H1 (cell line): ENCODE measurements around the gene HTRA2. TPM values are rescaled to one million over a fixed set of nuclear protein-coding genes. Genes with fewer than 3 reads are reported as not detected.

ENCODE experiments used
- CTCF ChIA-PET: fragments of 300-600 bp; sonication (Branson Sonifier 250); formaldehyde crosslinking; loops from one replicate; lab custom pipeline; 2021; ENCODE audit not compliant: partially characterized antibody; lab: Charles Lee
- POLR2A ChIA-PET: fragments of 300-600 bp; sonication (Branson Sonifier 250); formaldehyde crosslinking; loops from one replicate; lab custom pipeline; 2021; ENCODE audit warnings: inconsistent platforms; ENCODE audit not compliant: partially characterized antibody; lab: Charles Lee
- DNase-seq, 2 experiments: peaks; one replicate each; pipeline versions ENCODE4 v3.0.0 to v3.0.0-alpha.2; 2010 to 2022; ENCODE audit warnings: low spot score in 2 of 2, low read depth in 1 of 2, mixed read lengths in 1 of 2
- FAIRE-seq: peaks from 2 replicates; lab custom pipeline; 2011; peaks lifted over from hg19 to GRCh38; lab: Jason Lieb, UNC
- H2AFZ ChIP-seq: 2 replicates; pipeline ENCODE4 v1.8.1; 2012; ENCODE audit warnings: low read length, inconsistent platforms
- H2AK5ac ChIP-seq: 2 replicates; pipeline ENCODE4 v1.6.1; 2013; ENCODE audit warnings: low read depth, low read length
- H2BK120ac ChIP-seq: replicated peaks from 2 replicates; pipeline ENCODE3; 2013; ENCODE audit warnings: low read depth, low read length, inconsistent platforms
- H2BK12ac ChIP-seq: 2 replicates; pipeline ENCODE4 v1.6.1; 2013; ENCODE audit warnings: low read depth, low read length
- H2BK15ac ChIP-seq: 2 replicates; pipeline ENCODE4 v1.6.1; 2013; ENCODE audit warnings: low read length
- H2BK20ac ChIP-seq: 2 replicates; pipeline ENCODE4 v1.6.1; 2013; ENCODE audit warnings: low read length
- H2BK5ac ChIP-seq: 2 replicates; pipeline ENCODE4 v1.6.1; 2013; ENCODE audit warnings: low read depth, low read length
- H3K14ac ChIP-seq: 2 replicates; pipeline ENCODE4 v1.6.1; 2013; ENCODE audit warnings: inconsistent platforms; ENCODE audit not compliant: insufficient read length
- H3K18ac ChIP-seq: 2 replicates; pipeline ENCODE4 v1.6.1; 2013; ENCODE audit warnings: low read length; ENCODE audit errors: extremely low read depth
- H3K23ac ChIP-seq: 2 replicates; pipeline ENCODE4 v1.6.1; 2013; ENCODE audit warnings: inconsistent platforms; ENCODE audit not compliant: insufficient read length
- H3K23me2 ChIP-seq: 2 replicates; pipeline ENCODE4 v1.6.1; 2013; ENCODE audit warnings: low read depth, low read length
- H3K27ac ChIP-seq: 2 replicates; pipeline ENCODE4 v1.6.1; 2011; ENCODE audit warnings: low read depth, low read length, inconsistent platforms
- H3K27me3 ChIP-seq, 4 experiments: replicated peaks in 1 of 4; 1 replicate in 1 of 4; 2 replicates in 3 of 4; pipeline versions ENCODE4 v1.6.1 to v1.8.1; 2011 to 2013; ENCODE audit warnings: low read length in 3 of 4, mild to moderate bottlenecking in 3 of 4, inconsistent platforms in 2 of 4, mixed read lengths in 2 of 4, moderate library complexity in 1 of 4; ENCODE audit not compliant: control insufficient read depth in 3 of 4, insufficient read depth in 3 of 4; ENCODE audit errors: extremely low read depth in 1 of 4
- H3K36me3 ChIP-seq, 4 experiments: 2 replicates each; pipeline versions ENCODE4 v1.6.1 to v1.8.1; 2011 to 2013; ENCODE audit warnings: mild to moderate bottlenecking in 4 of 4, low read length in 3 of 4, moderate library complexity in 2 of 4, control low read depth in 1 of 4, inconsistent platforms in 1 of 4; ENCODE audit not compliant: insufficient read depth in 4 of 4, control insufficient read depth in 2 of 4
- H3K4ac ChIP-seq: replicated peaks from 2 replicates; pipeline ENCODE3; 2013; ENCODE audit warnings: low read length, low read depth, mixed read lengths, inconsistent platforms; ENCODE audit not compliant: insufficient read length
- H3K4me1 ChIP-seq, 4 experiments: replicated peaks in 1 of 4; 1 replicate in 1 of 4; 2 replicates in 3 of 4; pipeline versions ENCODE4 v1.6.1 to v1.8.1; 2011 to 2013; ENCODE audit warnings: low read length in 3 of 4, inconsistent platforms in 2 of 4, mixed read lengths in 1 of 4; ENCODE audit not compliant: insufficient read depth in 4 of 4, control insufficient read depth in 3 of 4
- H3K4me2 ChIP-seq, 2 experiments: 2 replicates each; pipeline versions ENCODE4 v1.6.1 to v1.8.1; 2011 to 2013; ENCODE audit warnings: low read depth in 2 of 2, low read length in 2 of 2, control low read depth in 1 of 2, inconsistent platforms in 1 of 2, mild to moderate bottlenecking in 1 of 2; ENCODE audit not compliant: insufficient read depth in 1 of 2
- H3K4me3 ChIP-seq, 4 experiments: fragments of 200-600, 300-600 bp in 1 of 4; sonication (generic), shearing (Covaris generic), sonication (Bioruptor Twin) in 1 of 4; 2 replicates each; pipeline versions ENCODE4 v1.5.1 to v1.8.1; 2011 to 2016; ENCODE audit warnings: low read length in 4 of 4, low read depth in 3 of 4, control low read depth in 2 of 4, inconsistent platforms in 2 of 4, mild to moderate bottlenecking in 2 of 4, mixed read lengths in 1 of 4, moderate library complexity in 1 of 4; ENCODE audit not compliant: insufficient read depth in 2 of 4; ENCODE audit errors: extremely low read depth in 1 of 4
- H3K56ac ChIP-seq: replicated peaks from 2 replicates; pipeline ENCODE3; 2013; ENCODE audit warnings: low read depth, mild to moderate bottlenecking, mixed read lengths, low read length, inconsistent platforms; ENCODE audit not compliant: insufficient read length
- H3K79me1 ChIP-seq: 2 replicates; pipeline ENCODE4 v1.6.1; 2013; ENCODE audit warnings: low read depth, low read length, control low read depth
- H3K79me2 ChIP-seq, 2 experiments: 2 replicates each; pipeline versions ENCODE4 v1.6.1 to v1.8.1; 2012 to 2013; ENCODE audit warnings: low read length in 2 of 2, mild to moderate bottlenecking in 2 of 2, inconsistent platforms in 1 of 2; ENCODE audit not compliant: insufficient read depth in 2 of 2, control insufficient read depth in 1 of 2
- H3K9ac ChIP-seq, 4 experiments: replicated peaks in 1 of 4; 1 replicate in 1 of 4; 2 replicates in 3 of 4; pipeline versions ENCODE4 v1.6.1 to v1.8.1; 2011 to 2013; ENCODE audit warnings: low read depth in 3 of 4, low read length in 3 of 4, control low read depth in 2 of 4, mild to moderate bottlenecking in 2 of 4, moderate library complexity in 2 of 4, inconsistent platforms in 1 of 4; ENCODE audit errors: extremely low read depth in 1 of 4
- H3K9me3 ChIP-seq, 2 experiments: 2 replicates each; pipeline versions ENCODE4 v1.6.1 to v1.8.1; 2012 to 2013; ENCODE audit warnings: mild to moderate bottlenecking in 2 of 2, moderate library complexity in 2 of 2, control low read depth in 1 of 2, inconsistent platforms in 1 of 2, low read depth in 1 of 2, low read length in 1 of 2, mixed read lengths in 1 of 2; ENCODE audit not compliant: insufficient read depth in 2 of 2
- H4K20me1 ChIP-seq, 2 experiments: replicated peaks in 1 of 2; 2 replicates each; pipeline versions ENCODE3 to v1.8.1; 2011 to 2013; ENCODE audit warnings: inconsistent platforms in 2 of 2, low read length in 2 of 2, mild to moderate bottlenecking in 1 of 2; ENCODE audit not compliant: insufficient read depth in 2 of 2, control insufficient read depth in 1 of 2
- H4K5ac ChIP-seq: 2 replicates; pipeline ENCODE4 v1.6.1; 2013; ENCODE audit warnings: low read length, low read depth, mixed read lengths, inconsistent platforms; ENCODE audit not compliant: insufficient read length
- H4K8ac ChIP-seq: 2 replicates; pipeline ENCODE4 v1.8.0; 2013; ENCODE audit warnings: mild to moderate bottlenecking, moderate library complexity, low read length, inconsistent platforms; ENCODE audit not compliant: insufficient read depth; ENCODE audit errors: extremely low read depth
- H4K91ac ChIP-seq: replicated peaks from 2 replicates; pipeline ENCODE3; 2013; ENCODE audit warnings: low read length, mixed read lengths, inconsistent platforms; ENCODE audit not compliant: insufficient read length
- ASH2L ChIP-seq: fragments of 200-600, 300-600 bp; sonication (generic); IDR thresholded peaks from one replicate; pipeline ENCODE4 v1.7.1; 2017; ENCODE audit warnings: low read length
- CTCF ChIP-seq, 3 experiments: IDR thresholded peaks; 1 replicate in 2 of 3; 2 replicates in 1 of 3; pipeline versions ENCODE4 v1.5.1 to v1.6.1; 2011; ENCODE audit warnings: low read length in 3 of 3, mild to moderate bottlenecking in 3 of 3, inconsistent platforms in 2 of 3, low read depth in 1 of 3, moderate library complexity in 1 of 3; ENCODE audit not compliant: insufficient read depth in 1 of 3; ENCODE audit errors: control extremely low read depth in 1 of 3
- FOSL1 ChIP-seq: IDR thresholded peaks from 2 replicates; pipeline ENCODE4 v1.6.1; 2011; ENCODE audit warnings: mild to moderate bottlenecking, low read depth, low read length, moderate library complexity; ENCODE audit not compliant: insufficient read depth
- KDM5A ChIP-seq: fragments of 200-600 bp; IDR thresholded peaks from 2 replicates; pipeline ENCODE4 v1.7.1; 2012; ENCODE audit warnings: mild to moderate bottlenecking, low read length, inconsistent platforms, mixed read lengths
- MAFK ChIP-seq: IDR thresholded peaks from 2 replicates; pipeline ENCODE4 v1.6.1; 2012; ENCODE audit warnings: low read depth, mild to moderate bottlenecking, improper control_type of control experiment, low read length
- RBBP5 ChIP-seq: IDR thresholded peaks from 2 replicates; pipeline ENCODE4 v1.7.1; 2012; ENCODE audit warnings: low read depth, mild to moderate bottlenecking, inconsistent platforms, low read length, moderate library complexity, borderline replicate concordance
- SIRT6 ChIP-seq: IDR thresholded peaks from one replicate; pipeline ENCODE4 v1.7.1; 2012; ENCODE audit warnings: low read length, inconsistent platforms
- SRF ChIP-seq: IDR thresholded peaks from 2 replicates; pipeline ENCODE4 v1.6.1; 2011; ENCODE audit warnings: mild to moderate bottlenecking, low read depth, low read length, moderate library complexity
- TAF7 ChIP-seq: optimal IDR thresholded peaks from 2 replicates; pipeline ENCODE3; 2011; ENCODE audit warnings: low read depth, mild to moderate bottlenecking, inconsistent platforms, low read length, moderate library complexity, borderline replicate concordance
- YY1 ChIP-seq: IDR thresholded peaks from 2 replicates; pipeline ENCODE4 v1.6.1; 2011; ENCODE audit warnings: low read depth, mild to moderate bottlenecking, low read length
- ZNF274 ChIP-seq: IDR thresholded peaks from 2 replicates; pipeline ENCODE4 v1.7.0; 2012; ENCODE audit warnings: low read length, borderline replicate concordance; ENCODE audit errors: extremely low read depth
- WGBS, 2 experiments: shearing (Covaris generic) in 1 of 2; methylation state at CpG; one replicate each; pipeline versions ENCODE4 v1.1.6 to v1.1.7; 2013 to 2015; ENCODE audit warnings: low lambda C conversion rate in 2 of 2, mixed read lengths in 2 of 2, inconsistent platforms in 1 of 2, low coverage in 1 of 2, missing lambda C conversion rate in 1 of 2; ENCODE audit not compliant: insufficient replicate concordance in 2 of 2, insufficient coverage in 1 of 2, insufficient read length in 1 of 2; ENCODE audit errors: extremely low coverage in 1 of 2, missing lambda C conversion rate in 1 of 2; 5-methylcytosine and 5-hydroxymethylcytosine counted together
- polyA plus RNA-seq, 7 experiments: library from polyadenylated mRNA; depleted of rRNA in 3 of 7; stranded (reverse) in 5 of 7; unstranded in 2 of 7; fragments of >200 nt in 5 of 7; fragments of 200-250 nt in 2 of 7; gene quantifications; 1 replicate in 5 of 7; 2 replicates in 1 of 7; 4 replicates in 1 of 7; pipeline versions ENCODE4 v1.2.1 to v1.2.3, GENCODE V29; 2011 to 2013; ENCODE audit warnings: missing spikeins in 2 of 7, mixed read lengths in 2 of 7
- total RNA-seq: library from RNA; stranded (reverse); fragmentation: NEBNext Ultra II Directional; extraction: Animal tissue kit (Norgen Biotek cat#: 25700); gene quantifications from 2 replicates; pipeline ENCODE4 v1.2.1, GENCODE V29; 2021

The HTRA2 gene
- total and polyA plus RNA-seq, 2 of the 8 experiments (the other 6 are each of a cell fraction or from before 2014, with no cell fraction given), result 21.6 to 37.6 TPM

GRCh38 chr2:74577448-74577847, 47.7 kb downstream of the HTRA2 start:
- WGBS, 2 experiments, result 79% methylated on average over 2 of the region's 2 CpGs; no CpG with 5 or more reads in 1 of the 2 experiments
- Histone ChIP-seq H2BK12ac (no peak overlapping the region), H3K14ac (no peak overlapping the region), H3K4ac (no peak overlapping the region), H3K4me1 (no peaks in the 10 kb centered on the region), H2AK5ac (no peak overlapping the region), H4K5ac (no peak overlapping the region), H2BK120ac (no peak overlapping the region), H3K27me3 (no peaks in the 10 kb centered on the region), H3K79me1 (no peaks in the 10 kb centered on the region), H3K27ac (no peak overlapping the region), H4K8ac (no peak overlapping the region), H3K4me2 (no peak overlapping the region), H3K4me3 (no peak overlapping the region), H3K79me2 (no peaks in the 10 kb centered on the region), H3K18ac (no peak overlapping the region), H3K23me2 (0 out of 2 replicates have a peak, but pooled peaks cover 1% of the 10 kb centered on the region), H3K56ac (no peak overlapping the region), H4K91ac (no peak overlapping the region), H3K9me3 (no peaks in the 10 kb centered on the region), H3K23ac (no peak overlapping the region), H2BK5ac (no peak overlapping the region), H2BK20ac (no peak overlapping the region), H4K20me1 (no peaks in the 10 kb centered on the region), H2BK15ac (no peak overlapping the region), H3K36me3 (no peaks in the 10 kb centered on the region), H2AFZ (no peak overlapping the region), H3K9ac (no peak overlapping the region)
- POLR2A ChIA-PET, result interaction anchor here (1.4 to 1.5 kb wide), 3 partner anchors 9 to 79 kb away, joined by 3 to 5 read pairs (median 4); no protein-coding TSS in a partner anchor
- TF ChIP-seq SRF, result no peak
- no peak for TF ChIP-seq KDM5A
- TF ChIP-seq TAF7, result no peak
- no peak for TF ChIP-seq ZNF274
- no peak for TF ChIP-seq CTCF (IDR thresholded peaks at IDR 0.05; ENCODE audit: control extremely low read depth in 1 of 3, insufficient read depth in 1 of 3, low read depth in 1 of 3, low read length in 3 of 3)
- no peak for TF ChIP-seq YY1
- no peak for TF ChIP-seq SIRT6
- TF ChIP-seq MAFK, result no peak
- no peak for TF ChIP-seq ASH2L
- no peak for TF ChIP-seq FOSL1
- TF ChIP-seq RBBP5, result no peak
- CTCF ChIA-PET, result interaction anchor here (0.8 to 10.0 kb wide), 7 partner anchors 10 to 74 kb away, joined by 3 to 158 read pairs (median 4); no protein-coding TSS in a partner anchor
- no peak for DNase-seq
- FAIRE-seq, result no peak
